HL-60 (cell line): Measurements from ENCODE around the gene TRIM25.

Source experiments
- CTCF ChIP-seq: IDR thresholded peaks from one replicate; pipeline ENCODE4 v1.5.1; 2011; ENCODE audit warnings: low read length, control low read depth, inconsistent platforms; ENCODE audit not compliant: insufficient read depth
- POLR2AphosphoS5 ChIP-seq: IDR thresholded peaks from 2 replicates; pipeline ENCODE4 v1.6.1; 2012; ENCODE audit warnings: low read depth
- SPI1 ChIP-seq: IDR thresholded peaks from 2 replicates; pipeline ENCODE4 v1.6.1; 2012; ENCODE audit warnings: low read depth, mild to moderate bottlenecking, borderline replicate concordance

- no peak for TF ChIP-seq CTCF
- TF ChIP-seq SPI1 = no peak
- TF ChIP-seq POLR2AphosphoS5 = no peak
Observed at GRCh38 chr17:56936697-56937322, 23.0 kb upstream of the TRIM25 start.
